Fibroblast of skin of right quadriceps (primary cell): ENCODE measurements around the gene TSPEAR.
"Not testable (repeated sequence)": the region's sequence is repeated elsewhere in the genome, so short reads cannot be mapped to it uniquely, and the experiment has no call there.

Source experiments
- DNase-seq: peaks from one replicate; pipeline ENCODE4 v3.0.0-alpha.2; 2013

Gene TSPEAR

GRCh38 chr21:44564099-44564498 is 147.3 kb downstream of the TSPEAR start:
- DNase-seq, result no peak

GRCh38 chr21:44558695-44559094 is 152.7 kb downstream of the TSPEAR start, which contains the start of gene KRTAP10-3:
TSS of gene KRTAP10-3 (minus strand) at chr21:44558795. CDS start at chr21:44558715, 80 bp downstream.
- no peak for DNase-seq

GRCh38 chr21:44558329-44558675 is 153.1 kb downstream of the TSPEAR start:
- DNase-seq, result not testable (repeated sequence)

- no peak for DNase-seq
These were observed 153.7 kb downstream of the TSPEAR start for GRCh38 chr21:44557491-44558328.

GRCh38 chr21:44556879-44557278 is 154.5 kb downstream of the TSPEAR start:
- DNase-seq, result no peak

GRCh38 chr21:44555200-44555875 is 156.0 kb downstream of the TSPEAR start:
- DNase-seq, result no peak

GRCh38 chr21:44552681-44553080 is 158.7 kb downstream of the TSPEAR start:
- DNase-seq, result no peak

GRCh38 chr21:44552136-44552535 is 159.2 kb downstream of the TSPEAR start:
- DNase-seq, result no peak

- no peak for DNase-seq
These were observed 159.9 kb downstream of the TSPEAR start, which contains the start of gene KRTAP10-2 for GRCh38 chr21:44551340-44551961. TSS of gene KRTAP10-2 (minus strand) at chr21:44551505. CDS start at chr21:44551458, 47 bp downstream.

- DNase-seq, result no peak
These were observed 160.6 kb downstream of the TSPEAR start for GRCh38 chr21:44550807-44551206.

- DNase-seq, result not testable (repeated sequence)
These were observed 161.1 kb downstream of the TSPEAR start for GRCh38 chr21:44550285-44550684.

GRCh38 chr21:44549525-44550211 is 161.7 kb downstream of the TSPEAR start:
- DNase-seq, result no peak

GRCh38 chr21:44548922-44549321 is 162.4 kb downstream of the TSPEAR start:
- no peak for DNase-seq

GRCh38 chr21:44548381-44548780 is 163.0 kb downstream of the TSPEAR start:
- no peak for DNase-seq

- DNase-seq, result no peak
These were observed 163.6 kb downstream of the TSPEAR start for GRCh38 chr21:44547656-44548331.

GRCh38 chr21:44544566-44544965 is 166.8 kb downstream of the TSPEAR start:
- no peak for DNase-seq

- DNase-seq, result no peak
These were observed 168.7 kb downstream of the TSPEAR start for GRCh38 chr21:44542716-44543115.

GRCh38 chr21:44540741-44541288 is 170.6 kb downstream of the TSPEAR start:
- DNase-seq, result no peak

- DNase-seq, result no peak
These were observed 171.2 kb downstream of the TSPEAR start, which contains the start of gene KRTAP10-1 for GRCh38 chr21:44539991-44540666. TSS of gene KRTAP10-1 (minus strand) at chr21:44540195. CDS start at chr21:44540150, 45 bp downstream.

GRCh38 chr21:44539046-44539445 is 172.3 kb downstream of the TSPEAR start:
- DNase-seq, result no peak
